Duodenal mucosa (tissue), 2 donors: Measurements from ENCODE around the gene TRPV3.
"Not testable (repeated sequence)": the region's sequence is repeated elsewhere in the genome, so short reads cannot be mapped to it uniquely, and the experiment has no call there.

Source experiments
- H3K27ac ChIP-seq: one replicate; pipeline ENCODE4 v1.7.0; 2013; ENCODE audit warnings: low read depth, low read length
- H3K27me3 ChIP-seq, 2 donors: one replicate each; pipeline ENCODE4 v1.7.0; 2013; ENCODE audit warnings: low read length in 2 of 2, control low read depth in 1 of 2; ENCODE audit not compliant: insufficient read depth in 2 of 2, control insufficient read depth in 1 of 2
- H3K36me3 ChIP-seq, 2 donors: one replicate each; pipeline ENCODE4 v1.7.0; 2013; ENCODE audit warnings: low read length in 2 of 2, control low read depth in 1 of 2; ENCODE audit not compliant: insufficient read depth in 2 of 2, control insufficient read depth in 1 of 2
- H3K4me1 ChIP-seq, 2 donors: one replicate each; pipeline ENCODE4 v1.7.0; 2013; ENCODE audit warnings: low read length in 2 of 2, control low read depth in 1 of 2; ENCODE audit not compliant: insufficient read depth in 2 of 2, control insufficient read depth in 1 of 2
- H3K4me3 ChIP-seq, 2 donors: one replicate each; pipeline ENCODE4 v1.7.0; 2013; ENCODE audit warnings: low read length in 2 of 2, low read depth in 1 of 2
- H3K9ac ChIP-seq, 2 donors: one replicate each; pipeline ENCODE4 v1.7.0; 2013; ENCODE audit warnings: low read length in 2 of 2, low read depth in 1 of 2
- H3K9me3 ChIP-seq, 2 donors: one replicate each; pipeline ENCODE4 v1.7.0; 2013; ENCODE audit warnings: low read length in 2 of 2, control low read depth in 1 of 2; ENCODE audit not compliant: control insufficient read depth in 1 of 2

Gene TRPV3

GRCh38 chr17:3593384-3593783 lies 35.8 kb upstream of the TRPV3 start:
- Histone ChIP-seq H3K9me3 (no peaks in the 10 kb centered on the region), H3K27me3 (no peaks in the 10 kb centered on the region), H3K9ac (no peak overlapping the region), H3K4me3 (no peak overlapping the region), H3K36me3 (peaks cover 0 to 49% of the 10 kb centered on the region in 2 donors), H3K27ac (no peak overlapping the region), H3K4me1 (no peaks in the 10 kb centered on the region)

DNA sequence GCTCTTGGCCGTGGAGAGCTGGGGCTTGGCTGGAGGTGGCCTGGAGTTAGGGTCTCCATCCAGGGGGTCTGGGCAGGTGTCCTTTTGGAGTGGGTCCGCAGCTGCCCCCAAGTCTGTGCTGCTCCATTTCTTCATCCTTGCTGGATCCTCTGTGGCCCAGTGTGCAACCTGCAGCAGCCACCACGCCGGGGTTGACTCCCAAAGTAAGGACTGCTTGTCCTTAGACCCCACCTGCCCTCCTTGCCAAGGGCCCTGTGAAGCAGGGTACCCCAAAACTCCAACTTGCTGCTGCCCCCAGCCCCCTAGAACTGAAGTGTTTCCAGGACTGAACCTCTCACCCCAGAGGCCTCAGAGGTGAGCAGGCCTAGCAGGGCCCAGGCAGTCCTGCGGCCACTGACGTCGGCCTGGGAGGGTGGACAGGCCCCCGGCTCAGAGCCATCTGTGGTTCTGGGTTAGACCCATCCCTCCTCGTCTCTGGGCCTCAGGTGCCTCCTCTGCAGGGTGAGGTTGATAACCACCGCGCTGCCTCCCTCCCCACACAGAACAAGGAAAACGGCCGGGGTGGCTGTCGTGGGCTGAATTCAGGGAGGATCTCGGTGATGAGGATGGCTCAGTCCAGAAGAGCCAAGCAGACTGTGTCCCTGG lies 34.7 kb upstream of the TRPV3 start:
- H3K27me3 ChIP-seq: no peaks in the 10 kb centered on the region
- H3K9me3 ChIP-seq: no peaks in the 10 kb centered on the region
- H3K4me1 ChIP-seq: no peaks in the 10 kb centered on the region
- H3K9ac ChIP-seq: no peak overlapping the region
- H3K36me3 ChIP-seq: peaks cover 3 to 56% of the 10 kb centered on the region in 2 donors
- H3K27ac ChIP-seq: no peak overlapping the region
- H3K4me3 ChIP-seq: no peak overlapping the region

- no peak overlapping the region for H3K4me3 ChIP-seq
- H3K27me3 ChIP-seq: no peaks in the 10 kb centered on the region
- H3K36me3 ChIP-seq: peaks cover 12 to 57% of the 10 kb centered on the region in 2 donors
- H3K27ac ChIP-seq: no peak overlapping the region
- H3K4me1 ChIP-seq: no peaks in the 10 kb centered on the region
- H3K9me3 ChIP-seq: no peaks in the 10 kb centered on the region
- no peak overlapping the region for H3K9ac ChIP-seq
Measured at GRCh38 chr17:3590768-3591167, 33.2 kb upstream of the TRPV3 start.

DNA sequence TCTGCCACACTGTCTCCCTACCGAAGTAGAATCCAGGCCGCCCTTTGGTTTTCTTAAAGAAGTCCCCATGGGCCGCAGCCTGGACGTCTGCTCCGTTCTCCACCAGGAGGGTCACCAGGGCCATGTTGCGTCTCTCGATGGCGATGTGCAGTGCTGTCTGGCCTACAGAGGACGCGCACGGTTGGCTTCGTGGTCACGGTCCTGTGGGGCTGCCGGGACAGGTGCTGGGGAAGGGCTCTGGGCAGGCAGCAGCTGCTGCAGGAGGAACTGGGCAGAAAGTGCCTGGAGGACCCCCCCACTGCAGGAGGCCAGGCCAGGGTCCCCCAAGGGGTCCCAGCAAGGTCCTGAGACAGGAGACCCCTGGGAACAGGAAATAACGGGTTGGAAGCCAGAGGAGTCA lies 32.6 kb upstream of the TRPV3 start:
- Histone ChIP-seq H3K27ac (no peak overlapping the region), H3K4me3 (no peak overlapping the region), H3K4me1 (no peaks in the 10 kb centered on the region), H3K9me3 (no peaks in the 10 kb centered on the region), H3K9ac (no peak overlapping the region), H3K27me3 (no peaks in the 10 kb centered on the region), H3K36me3 (peaks cover 14 to 58% of the 10 kb centered on the region in 2 donors)

DNA sequence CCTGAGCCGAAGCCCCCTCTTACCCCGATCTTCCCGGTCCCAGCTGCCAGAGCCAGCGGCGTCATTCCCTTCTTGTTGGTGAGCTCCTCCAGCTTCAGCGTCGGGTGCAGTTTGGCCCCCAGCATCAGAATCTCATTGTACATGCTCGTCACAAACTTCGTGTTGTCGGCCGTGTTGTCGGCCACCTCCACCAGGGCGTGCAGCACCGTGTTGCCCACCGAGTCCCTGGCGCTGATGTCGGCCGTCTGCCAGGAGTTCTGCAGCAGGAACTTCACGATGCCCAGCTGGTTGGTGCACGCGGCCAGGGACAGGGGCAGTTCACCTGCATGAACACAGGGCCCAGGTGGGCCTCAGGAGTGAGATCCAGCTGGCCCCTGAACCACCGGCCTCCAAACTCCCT lies 32.2 kb upstream of the TRPV3 start:
- Histone ChIP-seq H3K4me3 (no peak overlapping the region), H3K36me3 (peaks cover 14 to 58% of the 10 kb centered on the region in 2 donors), H3K4me1 (no peaks in the 10 kb centered on the region), H3K27ac (no peak overlapping the region), H3K9me3 (no peaks in the 10 kb centered on the region), H3K27me3 (no peaks in the 10 kb centered on the region), H3K9ac (no peak overlapping the region)

DNA sequence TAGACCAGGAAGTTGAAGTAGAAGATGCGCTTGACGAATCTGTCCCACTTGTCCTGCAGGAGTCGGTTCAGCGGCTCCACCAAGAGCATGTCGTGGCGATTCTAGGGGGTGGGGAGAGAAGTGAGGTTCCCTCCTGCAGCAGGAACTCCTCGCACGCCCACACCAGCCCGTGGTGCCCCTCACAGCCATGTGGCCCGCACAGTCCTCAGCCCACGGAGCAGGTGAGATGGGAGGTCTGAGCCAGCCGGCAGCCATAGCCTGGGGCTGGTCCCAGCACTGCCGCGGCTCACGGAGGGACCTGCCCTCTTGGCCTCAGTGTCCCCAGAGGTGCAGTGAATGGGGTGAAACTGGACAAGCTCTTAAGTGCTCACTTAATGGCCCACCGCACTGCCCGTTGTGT lies 28.2 kb upstream of the TRPV3 start:
- no peak overlapping the region for H3K9ac ChIP-seq
- no peaks in the 10 kb centered on the region for H3K27me3 ChIP-seq
- H3K36me3 ChIP-seq: peaks cover 19 to 60% of the 10 kb centered on the region in 2 donors
- H3K4me3 ChIP-seq: no peak overlapping the region
- H3K27ac ChIP-seq: no peak overlapping the region
- H3K9me3 ChIP-seq: no peaks in the 10 kb centered on the region
- no peaks in the 10 kb centered on the region for H3K4me1 ChIP-seq

GRCh38 chr17:3583456-3583855 lies 25.8 kb upstream of the TRPV3 start:
- Histone ChIP-seq H3K9ac (no peak overlapping the region), H3K27me3 (no peaks in the 10 kb centered on the region), H3K36me3 (peaks cover 24 to 51% of the 10 kb centered on the region in 2 donors), H3K27ac (no peak overlapping the region), H3K4me1 (no peaks in the 10 kb centered on the region), H3K4me3 (no peak overlapping the region), H3K9me3 (no peaks in the 10 kb centered on the region)

DNA sequence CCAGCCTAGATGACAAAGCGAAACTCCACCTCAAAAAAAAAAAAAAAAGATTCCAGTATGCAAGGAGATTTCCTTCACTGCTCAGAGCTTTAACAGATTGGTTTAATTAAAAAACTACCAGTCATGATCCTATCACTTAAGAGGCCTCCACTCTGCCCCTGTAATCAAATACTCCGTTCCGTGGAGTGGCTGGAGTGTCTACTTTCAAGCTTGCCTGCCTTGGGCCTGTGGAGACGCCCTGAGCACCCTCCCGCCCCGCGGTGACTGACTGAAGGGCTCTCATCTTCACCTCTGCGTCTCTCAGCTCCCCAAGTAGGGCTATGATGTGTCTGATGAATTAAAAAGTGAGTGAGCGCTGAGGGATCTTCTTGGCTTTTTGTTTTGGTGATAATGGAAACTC lies 25.3 kb upstream of the TRPV3 start:
- Histone ChIP-seq H3K27ac (no peak overlapping the region), H3K27me3 (no peaks in the 10 kb centered on the region), H3K9me3 (no peaks in the 10 kb centered on the region), H3K4me1 (no peaks in the 10 kb centered on the region), H3K36me3 (peaks cover 24 to 47% of the 10 kb centered on the region in 2 donors), H3K9ac (no peak overlapping the region), H3K4me3 (no peak overlapping the region)

DNA sequence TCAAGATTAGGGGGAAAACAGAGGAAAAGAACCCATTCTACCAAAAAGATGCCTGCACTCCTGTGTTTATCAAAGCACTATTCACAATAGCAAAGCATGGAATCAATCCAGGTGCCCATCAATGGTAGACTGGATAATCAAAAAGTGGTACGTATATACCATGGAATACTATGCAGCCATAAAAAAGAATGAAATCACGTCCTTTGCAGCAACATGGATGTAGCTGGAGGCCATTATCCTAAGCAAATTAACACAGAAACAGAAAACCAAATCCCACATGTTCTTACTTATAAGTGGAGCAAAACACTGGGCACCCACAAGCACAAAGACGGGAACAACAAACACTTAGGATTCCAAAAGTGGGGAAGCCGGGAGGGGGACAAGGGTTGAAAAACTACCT lies 21.1 kb upstream of the TRPV3 start:
- not testable (repeated sequence) for H3K4me3 ChIP-seq, H3K9ac ChIP-seq, H3K27ac ChIP-seq, H3K4me1 ChIP-seq, H3K9me3 ChIP-seq, H3K27me3 ChIP-seq
- peaks cover 17 to 43% of the 10 kb centered on the region in 2 donors for H3K36me3 ChIP-seq

- H3K4me1 ChIP-seq: no peaks in the 10 kb centered on the region
- H3K9me3 ChIP-seq: no peaks in the 10 kb centered on the region
- peaks cover 13 to 40% of the 10 kb centered on the region in 2 donors for H3K36me3 ChIP-seq
- H3K9ac ChIP-seq: no peak overlapping the region
- H3K27me3 ChIP-seq: no peaks in the 10 kb centered on the region
- no peak overlapping the region for H3K4me3 ChIP-seq
- H3K27ac ChIP-seq: no peak overlapping the region
Measured at GRCh38 chr17:3576970-3577369, 19.4 kb upstream of the TRPV3 start.

DNA sequence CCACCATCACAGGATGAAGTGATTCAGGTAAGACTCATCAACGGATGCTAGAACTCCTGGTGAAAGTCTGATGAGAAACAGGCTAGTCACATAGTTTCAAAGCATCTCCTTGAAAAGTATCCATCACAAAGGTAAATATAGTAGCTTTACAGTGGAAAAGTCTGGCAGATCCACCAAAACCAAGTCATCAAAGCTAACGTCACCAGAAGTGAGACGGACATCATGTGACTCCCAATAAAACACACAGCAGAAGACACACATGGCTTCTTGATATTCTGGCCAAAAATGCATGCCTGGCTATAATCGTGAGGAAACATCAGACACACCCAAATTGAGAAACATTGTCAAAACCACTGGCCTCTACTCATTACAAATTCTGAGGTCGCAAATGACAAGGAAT lies 17.9 kb upstream of the TRPV3 start:
- H3K4me1 ChIP-seq: no peaks in the 10 kb centered on the region
- no peak overlapping the region for H3K27ac ChIP-seq
- H3K9ac ChIP-seq: no peak overlapping the region
- no peaks in the 10 kb centered on the region for H3K27me3 ChIP-seq
- no peak overlapping the region for H3K4me3 ChIP-seq
- peaks cover 18 to 50% of the 10 kb centered on the region in 2 donors for H3K36me3 ChIP-seq
- H3K9me3 ChIP-seq: no peaks in the 10 kb centered on the region
